Measurements from ENCODE around the gene ZNF660.

DNA sequence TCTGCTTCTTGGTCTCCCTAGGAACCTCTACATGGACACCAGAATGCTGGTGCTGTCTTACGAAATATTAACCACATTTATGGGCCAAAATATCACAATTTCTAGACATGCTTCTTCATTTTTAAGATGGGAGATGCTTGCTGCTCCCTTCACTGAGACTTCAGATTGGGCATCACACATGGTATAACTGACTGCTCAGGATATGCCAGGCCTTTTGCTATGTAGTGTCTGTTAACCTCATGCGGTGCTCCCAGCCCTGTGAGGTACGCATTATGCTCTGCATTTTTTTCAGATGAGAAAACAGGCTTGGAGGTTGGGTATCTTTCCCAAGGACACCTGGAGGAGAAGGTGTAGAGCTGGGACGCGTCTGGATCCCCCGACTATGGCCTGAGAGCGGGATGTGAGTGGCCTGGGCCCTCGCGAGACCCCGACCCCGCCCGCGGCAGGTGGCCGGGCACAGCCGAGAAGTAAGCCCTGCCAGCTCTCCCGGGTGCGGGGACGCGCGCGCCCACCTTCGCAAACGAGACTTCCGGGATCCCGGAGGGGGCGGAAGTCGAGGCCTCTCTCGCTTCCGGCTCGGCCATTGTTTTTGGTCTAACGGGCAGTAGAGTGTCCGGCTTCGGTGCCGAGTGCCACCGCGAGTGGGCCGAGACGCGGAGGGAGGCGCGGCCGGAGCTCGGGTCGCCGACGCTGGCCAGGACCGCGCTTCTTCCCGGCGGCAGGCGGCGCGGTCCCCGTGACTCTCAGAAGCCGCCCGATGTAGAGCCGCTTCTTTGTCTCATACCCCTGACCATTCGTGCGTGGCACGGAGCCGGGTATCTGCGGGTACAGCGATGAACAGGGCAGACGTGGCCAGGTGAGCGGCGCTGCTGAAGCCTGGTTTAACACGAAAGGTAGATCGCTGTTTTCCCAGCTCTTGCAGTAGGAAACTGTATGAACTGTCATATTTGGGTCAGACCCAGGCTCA lies 29.9 kb upstream of the ZNF660 start, which contains the start of gene ZKSCAN7:
- TF ChIP-seq, protein P1, sequence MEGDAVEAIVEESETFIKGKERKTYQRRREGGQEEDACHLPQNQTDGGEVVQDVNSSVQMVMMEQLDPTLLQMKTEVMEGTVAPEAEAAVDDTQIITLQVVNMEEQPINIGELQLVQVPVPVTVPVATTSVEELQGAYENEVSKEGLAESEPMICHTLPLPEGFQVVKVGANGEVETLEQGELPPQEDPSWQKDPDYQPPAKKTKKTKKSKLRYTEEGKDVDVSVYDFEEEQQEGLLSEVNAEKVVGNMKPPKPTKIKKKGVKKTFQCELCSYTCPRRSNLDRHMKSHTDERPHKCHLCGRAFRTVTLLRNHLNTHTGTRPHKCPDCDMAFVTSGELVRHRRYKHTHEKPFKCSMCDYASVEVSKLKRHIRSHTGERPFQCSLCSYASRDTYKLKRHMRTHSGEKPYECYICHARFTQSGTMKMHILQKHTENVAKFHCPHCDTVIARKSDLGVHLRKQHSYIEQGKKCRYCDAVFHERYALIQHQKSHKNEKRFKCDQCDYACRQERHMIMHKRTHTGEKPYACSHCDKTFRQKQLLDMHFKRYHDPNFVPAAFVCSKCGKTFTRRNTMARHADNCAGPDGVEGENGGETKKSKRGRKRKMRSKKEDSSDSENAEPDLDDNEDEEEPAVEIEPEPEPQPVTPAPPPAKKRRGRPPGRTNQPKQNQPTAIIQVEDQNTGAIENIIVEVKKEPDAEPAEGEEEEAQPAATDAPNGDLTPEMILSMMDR (IDR thresholded peaks at IDR 0.05), result peak in 1 of 2 donors; percentile 18
- TF ChIP-seq POLR2A (IDR thresholded peaks at IDR 0.05), result no peak
